GM19438 (cell line): Measurements from ENCODE around the gene KCNK17.

ENCODE experiments used
- ATAC-seq: cut with Tn5 transposase; IDR thresholded peaks from one replicate; pipeline ENCODE4 v1.9.1; 2021; ENCODE audit warnings: low read depth; ENCODE audit not compliant: unreplicated experiment

Gene KCNK17

DNA sequence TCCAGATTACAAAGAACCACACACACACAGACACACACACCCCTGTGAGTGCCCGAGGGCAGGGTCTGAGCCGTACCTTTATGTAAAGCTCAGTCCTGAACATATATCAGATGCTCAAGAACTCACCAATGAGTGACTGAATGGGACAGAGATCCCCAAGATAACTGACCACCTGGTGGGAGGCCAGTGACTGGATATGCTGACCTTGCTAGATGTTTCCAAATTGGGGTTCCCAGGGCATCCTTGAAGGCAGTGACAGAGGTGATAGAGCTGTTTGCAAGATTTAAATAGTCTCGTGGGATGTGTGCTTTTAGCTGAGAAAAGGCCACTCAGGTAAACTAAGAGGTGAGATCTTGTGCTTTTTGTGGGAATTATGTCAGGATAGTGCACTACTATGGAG lies 39.3 kb downstream of the KCNK17 start:
- no peak for ATAC-seq

DNA sequence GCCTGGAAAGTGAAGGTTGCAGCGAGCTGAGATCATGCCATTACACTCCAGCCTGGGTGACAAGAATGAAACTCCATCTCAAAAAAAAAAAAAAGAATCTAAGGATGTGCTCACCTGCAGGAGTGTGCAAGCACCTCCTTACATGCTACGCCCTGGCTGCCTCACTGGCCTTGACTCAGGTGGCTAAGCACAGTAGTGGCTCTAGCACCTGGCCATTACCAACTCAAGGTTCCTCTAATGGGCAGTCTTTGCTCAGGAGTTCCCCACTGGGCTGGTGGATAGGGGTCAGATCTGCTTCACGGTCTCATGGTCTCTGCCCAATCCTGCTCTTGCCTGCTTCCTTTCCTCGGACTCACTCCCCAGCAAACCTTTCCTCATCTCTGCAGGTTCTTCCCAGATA lies 39.7 kb downstream of the KCNK17 start:
- no peak for ATAC-seq

DNA sequence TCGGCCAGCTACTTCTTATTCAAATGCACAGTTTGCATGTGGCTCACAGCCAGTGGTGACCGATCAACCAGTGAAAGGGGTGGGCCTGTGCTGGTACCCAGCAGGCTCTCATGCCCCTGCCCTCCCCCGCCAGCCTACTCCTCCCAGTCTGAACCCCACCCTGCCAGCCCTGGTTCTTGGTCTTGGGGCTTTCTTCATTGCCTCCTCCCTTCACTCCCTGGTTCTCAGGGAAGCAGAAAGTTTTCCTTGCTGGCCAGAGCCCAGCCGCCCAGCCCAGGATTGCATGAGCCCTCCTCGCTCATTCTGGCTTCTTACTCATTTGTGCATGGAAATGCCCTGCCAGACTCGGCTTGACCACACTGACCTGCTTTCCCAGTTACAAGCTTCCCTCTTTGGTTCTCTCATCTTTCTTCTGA lies 40.8 kb downstream of the KCNK17 start:
- ATAC-seq, result no peak

DNA sequence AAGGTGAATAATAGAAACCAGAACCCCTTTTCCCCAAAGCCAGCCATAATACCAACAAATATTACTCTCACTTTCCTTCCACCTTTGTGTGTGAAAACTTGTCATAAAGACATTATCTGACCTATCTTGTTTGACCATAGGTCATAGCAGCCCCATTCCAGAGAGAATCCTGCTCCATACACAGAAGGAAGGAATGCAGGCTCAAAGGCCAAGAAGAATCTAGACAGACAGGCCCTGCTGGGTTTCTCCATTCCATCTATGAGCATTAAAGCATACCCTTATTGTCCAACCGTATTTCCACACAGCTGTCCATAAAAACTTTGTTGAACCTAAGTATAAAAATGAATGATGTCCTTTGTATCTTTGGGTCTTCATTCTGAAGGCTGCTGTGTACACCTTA lies 44.3 kb downstream of the KCNK17 start:
- no peak for ATAC-seq

DNA sequence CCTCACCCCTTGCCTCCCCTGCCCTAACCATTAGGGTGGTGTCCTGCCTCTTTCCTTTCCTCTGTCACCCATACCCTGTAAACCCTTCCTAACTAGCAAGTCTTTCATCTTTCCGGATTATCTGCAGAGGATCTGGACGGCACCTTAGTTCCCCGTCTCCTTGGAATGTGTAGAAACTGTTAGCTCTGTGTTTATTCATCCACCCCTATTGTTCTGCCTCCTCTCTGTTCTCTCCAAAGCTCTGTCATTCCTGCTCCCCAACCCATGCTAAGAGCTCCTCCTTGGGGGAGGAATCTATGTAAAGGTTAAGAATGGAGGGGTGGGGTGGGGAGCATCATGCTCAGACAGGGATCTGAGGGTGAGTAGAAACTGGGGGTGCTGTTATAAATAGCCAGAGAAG lies 45.5 kb downstream of the KCNK17 start:
- ATAC-seq, result no peak

DNA sequence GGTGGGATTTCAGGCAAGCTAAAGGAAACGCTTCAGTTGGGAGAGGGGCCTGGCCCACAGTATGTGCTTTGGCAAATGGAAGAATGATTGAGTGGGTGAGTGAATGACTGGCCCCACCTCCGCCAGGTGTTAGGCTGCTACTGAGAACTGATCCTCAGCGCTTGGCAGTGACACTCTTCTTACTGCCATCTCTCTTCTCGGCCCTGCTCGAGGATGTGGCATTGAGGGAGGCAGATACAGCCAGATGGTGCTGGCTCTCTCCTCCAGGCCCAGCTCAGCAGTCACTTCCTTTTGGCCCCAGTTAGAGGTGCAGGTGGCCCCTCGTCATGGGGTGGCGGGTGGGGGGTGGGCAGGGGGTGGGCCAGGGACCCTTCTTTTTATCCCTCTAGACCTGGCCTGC lies 46.0 kb downstream of the KCNK17 start:
- ATAC-seq, result no peak

DNA sequence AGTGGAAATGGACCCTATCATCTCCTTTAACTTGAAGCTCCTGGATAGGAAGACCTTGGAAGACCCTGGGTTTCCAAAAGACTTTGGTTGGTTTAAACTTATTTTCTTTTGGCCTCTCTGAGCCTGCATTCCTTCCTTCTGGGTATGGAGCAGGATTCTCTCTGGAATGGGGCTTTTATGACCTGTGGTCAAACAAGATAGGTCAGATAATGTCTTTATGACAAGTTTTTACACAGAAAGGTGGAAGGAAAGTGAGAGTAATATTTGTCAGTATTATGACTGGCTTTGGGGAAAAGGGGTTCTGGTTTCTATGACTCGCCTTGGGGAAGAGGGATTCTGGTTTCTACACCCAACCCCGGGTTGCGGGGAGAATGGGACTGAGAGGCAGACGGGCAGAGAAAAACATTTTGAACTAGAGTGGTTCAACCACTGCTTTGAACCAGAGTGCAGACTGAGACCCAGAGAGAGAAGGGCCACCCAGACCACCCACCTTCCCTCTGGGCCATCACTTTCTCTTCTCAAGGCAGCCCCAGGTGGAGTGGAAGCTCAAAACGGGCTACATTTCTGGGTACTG lies 47.4 kb downstream of the KCNK17 start:
- ATAC-seq, result no peak

DNA sequence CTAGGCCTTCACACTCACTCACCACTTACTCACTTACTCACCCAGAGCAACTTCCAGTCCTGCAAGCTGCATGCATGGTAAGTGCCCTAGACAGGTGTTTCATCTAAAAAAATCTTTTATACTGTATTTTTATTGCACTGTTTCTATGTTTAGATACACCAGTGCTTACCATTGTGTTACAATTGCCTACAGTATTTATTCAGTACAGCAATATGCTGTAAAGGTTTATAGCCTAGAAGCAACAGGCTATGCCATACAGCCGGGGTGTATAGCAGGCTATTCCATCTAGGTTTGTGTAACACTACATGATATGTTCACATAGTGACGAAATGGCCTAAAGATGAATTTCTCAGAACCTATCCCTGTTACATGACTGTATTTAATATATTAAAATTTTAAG lies 47.8 kb downstream of the KCNK17 start:
- no peak for ATAC-seq

DNA sequence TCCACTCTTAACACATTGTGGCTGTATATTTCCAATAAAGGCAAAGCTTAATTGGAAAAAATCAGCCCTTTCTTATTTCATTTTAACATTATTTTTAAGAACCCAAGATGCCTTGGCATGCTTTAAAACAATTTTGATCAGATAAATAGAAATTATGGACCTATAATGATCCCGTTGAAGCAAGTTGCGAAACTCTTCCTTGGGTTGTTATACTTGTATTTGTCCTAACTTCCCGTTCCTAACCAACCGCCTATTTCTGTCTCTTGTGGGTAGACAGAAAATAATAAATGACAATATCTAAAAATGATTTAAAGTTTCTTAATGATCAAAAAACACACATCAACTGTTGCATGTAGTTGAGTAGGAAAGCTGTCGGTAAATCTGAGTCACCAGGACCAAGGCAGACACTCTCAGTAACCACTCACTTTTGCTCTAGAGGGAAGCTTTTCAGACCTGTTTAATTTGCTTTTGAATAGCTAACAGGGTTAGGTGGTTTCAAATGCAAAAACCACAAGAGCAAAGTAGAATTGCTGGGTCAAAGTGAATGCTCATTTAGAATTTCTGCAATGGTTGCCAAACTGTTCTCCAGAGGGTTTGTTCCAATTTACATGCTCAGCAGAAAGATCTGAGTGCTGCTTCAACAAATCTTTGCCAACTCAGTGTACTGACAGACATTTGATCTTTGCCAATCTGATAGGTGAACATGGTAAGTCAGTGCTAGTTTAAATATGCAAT lies 50.7 kb downstream of the KCNK17 start:
- no peak for ATAC-seq

DNA sequence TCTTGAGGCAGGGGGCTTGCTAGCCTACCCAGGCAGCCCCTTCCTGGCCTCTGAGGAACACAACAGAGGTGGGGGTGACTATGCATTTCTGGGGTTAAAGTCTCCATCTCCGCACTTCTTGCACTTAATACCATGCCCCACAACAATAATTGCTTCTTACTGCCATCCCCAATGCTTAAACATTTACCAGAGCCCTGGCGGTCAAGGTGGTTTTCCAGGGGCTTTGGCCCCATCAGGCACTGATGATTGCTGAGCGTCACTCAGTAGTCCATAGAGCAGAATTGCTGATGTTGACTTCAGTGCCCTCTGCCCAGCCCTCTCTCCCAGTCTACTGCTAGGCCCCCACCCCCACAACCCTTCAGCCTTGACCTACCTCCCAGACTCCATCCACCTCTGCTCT lies 52.5 kb downstream of the KCNK17 start:
- no peak for ATAC-seq

DNA sequence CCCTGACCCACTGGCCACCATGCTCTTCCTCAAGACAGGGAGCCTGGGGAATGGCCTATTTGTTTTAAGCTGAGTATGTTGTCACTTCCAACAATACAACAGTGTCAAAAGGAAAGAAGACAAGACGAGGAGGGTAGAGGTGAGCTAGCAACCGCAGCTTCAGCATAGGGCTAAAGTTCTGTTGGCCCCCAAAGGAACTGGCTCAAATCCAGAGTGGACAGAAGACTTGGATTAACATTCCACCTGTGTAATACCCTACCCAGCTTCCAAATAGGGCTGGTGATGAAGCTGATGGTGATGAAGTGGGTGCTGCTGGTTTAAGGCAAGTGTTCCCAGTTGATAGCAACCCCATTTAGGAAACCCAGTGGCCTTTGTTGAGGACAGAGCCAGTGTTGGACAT lies 53.3 kb downstream of the KCNK17 start:
- no peak for ATAC-seq

DNA sequence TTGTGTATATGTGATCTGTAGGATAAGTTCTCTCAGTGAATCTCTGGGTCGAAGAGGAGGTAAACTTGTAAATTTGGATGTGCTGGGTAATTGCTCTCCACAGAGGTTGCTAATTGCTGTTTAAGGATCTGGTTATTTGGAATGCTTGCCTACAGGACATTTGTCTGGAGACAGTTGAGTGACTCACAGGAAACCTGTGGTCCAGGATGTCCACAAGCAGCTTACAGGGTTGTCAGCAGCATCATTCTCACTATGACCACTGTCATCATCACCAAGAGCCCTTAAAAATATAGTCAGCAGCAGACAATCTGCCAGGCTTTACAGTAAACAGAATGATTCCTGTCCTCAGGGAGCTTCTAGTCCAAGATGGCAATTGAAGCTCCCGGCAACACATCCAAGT lies 53.8 kb downstream of the KCNK17 start:
- no peak for ATAC-seq

DNA sequence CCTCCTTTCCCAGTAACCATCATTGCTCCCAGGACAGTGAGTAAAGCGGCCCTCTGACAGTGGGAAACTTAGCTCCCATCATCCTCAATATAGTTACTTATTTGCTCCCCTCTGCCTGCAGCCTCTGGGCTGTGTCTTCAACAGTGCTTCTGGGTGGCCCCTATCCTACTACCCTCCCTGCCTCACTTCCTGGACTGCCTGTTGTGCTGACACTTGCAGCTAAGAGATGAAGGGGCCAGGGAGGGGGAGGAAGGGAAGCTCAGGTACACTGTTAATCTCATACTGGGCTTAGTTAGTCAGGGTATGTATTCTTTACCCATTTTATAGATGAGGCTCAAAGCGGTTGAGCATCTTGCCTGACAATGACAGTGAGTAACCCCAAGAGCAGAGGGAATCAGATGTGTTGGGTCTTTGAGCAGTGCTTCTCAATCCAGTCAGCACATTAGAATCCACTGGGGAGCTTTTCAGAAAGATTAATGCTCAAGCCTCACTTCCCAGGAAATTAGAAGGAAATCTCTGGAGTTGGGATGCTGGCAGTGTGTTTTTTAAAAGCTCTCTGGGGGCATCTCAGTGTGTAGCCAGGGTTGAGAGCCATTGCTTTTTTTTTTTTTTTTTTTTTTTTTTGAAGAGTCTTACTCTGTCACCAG lies 57.8 kb downstream of the KCNK17 start:
- no peak for ATAC-seq

DNA sequence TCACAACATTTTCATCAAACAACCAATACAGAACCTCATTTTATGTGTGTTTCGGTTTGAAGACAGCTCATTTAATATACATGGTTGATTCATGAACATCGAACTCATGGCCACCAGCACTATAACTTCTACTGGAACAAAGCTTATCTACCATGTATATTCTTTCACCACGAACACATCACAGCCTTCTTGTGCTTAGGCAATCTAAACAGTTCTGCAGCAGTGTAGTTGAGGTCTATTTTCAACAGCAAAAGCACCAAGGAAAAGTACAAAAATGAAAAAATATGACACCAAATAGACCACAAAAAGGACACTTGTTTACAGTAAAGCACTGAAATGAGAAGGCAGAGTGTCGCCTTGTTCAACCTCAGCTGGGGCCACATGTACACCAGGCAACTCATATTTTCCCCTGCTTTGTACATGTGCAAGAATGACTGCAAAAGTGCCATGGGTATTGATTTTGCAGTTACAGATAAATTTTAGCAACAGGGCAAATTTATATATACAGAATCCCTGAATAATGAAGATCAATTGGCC lies 59.2 kb downstream of the KCNK17 start:
- ATAC-seq, result no peak

DNA sequence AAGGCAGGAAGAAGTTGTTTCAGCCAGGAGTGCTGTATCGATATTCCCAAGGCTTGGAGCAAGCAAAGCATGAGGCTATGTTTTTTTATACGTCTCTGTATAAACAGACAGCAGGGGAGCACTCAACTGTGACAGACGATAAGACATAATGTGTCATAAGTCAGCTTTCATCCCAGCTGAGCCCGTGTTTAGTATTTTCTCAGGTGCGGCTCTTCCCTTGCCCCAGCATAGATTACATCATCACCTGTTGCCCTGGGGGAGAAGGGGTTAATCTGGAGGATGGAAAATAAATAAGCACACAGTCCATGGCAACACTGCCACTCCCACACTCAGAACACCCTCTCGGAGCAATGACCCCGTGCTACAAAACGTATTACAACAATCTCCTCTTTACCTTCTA lies 62.8 kb downstream of the KCNK17 start:
- no peak for ATAC-seq

DNA sequence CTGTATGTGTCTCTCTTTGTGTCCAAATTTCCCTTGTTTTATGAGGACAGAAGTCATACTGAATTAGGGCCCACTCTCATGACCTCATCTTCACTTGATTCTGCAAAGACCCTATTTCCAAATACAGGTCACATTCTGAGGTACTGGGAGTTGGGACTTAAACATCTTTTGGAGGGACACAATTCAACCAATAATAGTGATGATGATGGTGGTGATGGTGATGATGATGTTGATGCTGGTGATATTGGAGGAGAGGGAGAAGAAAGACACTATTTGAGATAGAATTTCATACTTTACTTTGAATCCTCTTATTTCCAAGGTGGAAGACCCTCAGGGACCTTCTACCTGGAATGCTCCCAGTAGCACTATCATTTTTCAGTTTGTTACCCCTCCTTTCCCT lies 63.7 kb downstream of the KCNK17 start:
- no peak for ATAC-seq

DNA sequence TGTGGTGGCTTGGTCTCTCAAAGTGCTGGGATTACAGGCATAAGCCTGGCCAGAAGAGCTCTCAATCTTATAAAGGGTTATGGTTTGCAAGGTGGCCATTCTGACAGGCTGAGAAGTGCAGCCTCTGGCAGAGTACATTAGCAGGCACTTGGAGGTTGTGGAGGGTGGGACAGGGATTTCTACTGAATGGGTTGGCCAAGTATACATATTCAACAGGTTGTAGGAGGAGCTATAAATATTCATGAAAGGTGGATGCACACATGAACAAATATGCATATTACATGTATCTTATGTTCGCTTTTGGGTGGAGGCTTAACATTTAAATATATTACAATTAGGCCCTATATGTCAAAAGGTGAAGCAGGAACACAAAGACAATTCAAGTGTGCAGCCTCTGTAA lies 64.9 kb downstream of the KCNK17 start:
- no peak for ATAC-seq
